Activated B cell treated with CpG ODN at 0.5 μM for 24 hours (primary cell): Measurements from ENCODE around the gene SH2D3A. TPM values are rescaled to one million over a fixed set of nuclear protein-coding genes. Genes with fewer than 3 reads are reported as not detected.

Experiments
- ATAC-seq: fragments of 200-7000 bp; cut with Tn5 transposase; one replicate; pipeline ENCODE4 v1.10.0; 2021; ENCODE audit warnings: low read depth, mild to moderate bottlenecking, moderate library complexity
- CTCF ChIA-PET: fragments of 350-600 bp; sonication (Branson Sonifier 250); formaldehyde crosslinking; loops from one replicate; lab custom pipeline; 2021; ENCODE audit warnings: antibody characterized with exemption; lab: Charles Lee
- POLR2A ChIA-PET: fragments of 350-600 bp; sonication (Branson Sonifier 250); formaldehyde crosslinking; loops from one replicate; lab custom pipeline; 2021; ENCODE audit warnings: antibody characterized with exemption; lab: Charles Lee
- DNase-seq: peaks from one replicate; pipeline ENCODE4 v3.0.0; 2022
- H3K27ac Mint-ChIP-seq: one replicate; pipeline ENCODE4 v1.8.0; 2020; ENCODE audit warnings: mixed read lengths
- H3K27me3 Mint-ChIP-seq: one replicate; pipeline ENCODE4 v1.8.0; 2021; ENCODE audit warnings: mixed read lengths
- H3K36me3 Mint-ChIP-seq: one replicate; pipeline ENCODE4 v1.8.0; 2021; ENCODE audit warnings: low read depth, mixed read lengths
- H3K4me1 Mint-ChIP-seq: one replicate; pipeline ENCODE4 v1.8.0; 2021; ENCODE audit warnings: mixed read lengths
- H3K4me3 Mint-ChIP-seq: one replicate; pipeline ENCODE4 v1.8.0; 2020; ENCODE audit warnings: mild to moderate bottlenecking, mixed read lengths
- H3K9me3 Mint-ChIP-seq: one replicate; pipeline ENCODE4 v1.8.0; 2020; ENCODE audit warnings: mixed read lengths
- intact Hi-C: fragments of 100-400 bp; cut with micrococcal nuclease; formaldehyde crosslinking; loops from one replicate; pipeline ENCODE4 v1.15.1; 2024
- total RNA-seq: library from RNA; stranded (reverse); gene quantifications from 2 replicates; pipeline ENCODE4 v1.2.3, GENCODE V29; 2022
- TF ChIP-seq, protein P1 (sequence below): fragments of 200-600 bp; IDR thresholded peaks from one replicate; pipeline ENCODE4 v1.8.0; 2022; ENCODE audit warnings: antibody characterized with exemption, mild to moderate bottlenecking

Gene SH2D3A
- total RNA-seq, 1 donor from 2014 or later: 22.6 TPM

- Mint-ChIP-seq H3K27me3 (peaks cover 3% of the 10 kb centered on the region), H3K27ac (no peak overlapping the region), H3K9me3 (no peaks in the 10 kb centered on the region), H3K4me1 (peaks cover 11% of the 10 kb centered on the region), H3K4me3 (no peak overlapping the region), H3K36me3 (no peaks in the 10 kb centered on the region)
- CTCF ChIA-PET: no interaction called here
- TF ChIP-seq, protein P1, sequence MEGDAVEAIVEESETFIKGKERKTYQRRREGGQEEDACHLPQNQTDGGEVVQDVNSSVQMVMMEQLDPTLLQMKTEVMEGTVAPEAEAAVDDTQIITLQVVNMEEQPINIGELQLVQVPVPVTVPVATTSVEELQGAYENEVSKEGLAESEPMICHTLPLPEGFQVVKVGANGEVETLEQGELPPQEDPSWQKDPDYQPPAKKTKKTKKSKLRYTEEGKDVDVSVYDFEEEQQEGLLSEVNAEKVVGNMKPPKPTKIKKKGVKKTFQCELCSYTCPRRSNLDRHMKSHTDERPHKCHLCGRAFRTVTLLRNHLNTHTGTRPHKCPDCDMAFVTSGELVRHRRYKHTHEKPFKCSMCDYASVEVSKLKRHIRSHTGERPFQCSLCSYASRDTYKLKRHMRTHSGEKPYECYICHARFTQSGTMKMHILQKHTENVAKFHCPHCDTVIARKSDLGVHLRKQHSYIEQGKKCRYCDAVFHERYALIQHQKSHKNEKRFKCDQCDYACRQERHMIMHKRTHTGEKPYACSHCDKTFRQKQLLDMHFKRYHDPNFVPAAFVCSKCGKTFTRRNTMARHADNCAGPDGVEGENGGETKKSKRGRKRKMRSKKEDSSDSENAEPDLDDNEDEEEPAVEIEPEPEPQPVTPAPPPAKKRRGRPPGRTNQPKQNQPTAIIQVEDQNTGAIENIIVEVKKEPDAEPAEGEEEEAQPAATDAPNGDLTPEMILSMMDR: no peak
- ATAC-seq (no peak), DNase-seq (no peak)
- intact Hi-C loops: no loop called here
- POLR2A ChIA-PET: no interaction called here
These were observed 50.6 kb downstream of the SH2D3A start for GRCh38 chr19:6716610-6716970.

GRCh38 chr19:6714749-6715555 is 52.3 kb downstream of the SH2D3A start:
- DNase-seq (no peak), ATAC-seq (no peak)
- POLR2A ChIA-PET: no interaction called here
- no peaks in the 10 kb centered on the region for H3K9me3 Mint-ChIP-seq
- intact Hi-C loops: no loop called here
- no peak overlapping the region for H3K27ac Mint-ChIP-seq
- H3K27me3 Mint-ChIP-seq: peaks cover 19% of the 10 kb centered on the region
- H3K36me3 Mint-ChIP-seq: no peaks in the 10 kb centered on the region
- CTCF ChIA-PET: interaction anchor here (0.6 to 0.7 kb wide), 2 partner anchors 23 to 111 kb away, joined by 3 read pairs; partner anchors contain the start of gene GPR108
- TF ChIP-seq, protein P1: no peak
- peaks cover 10% of the 10 kb centered on the region for H3K4me1 Mint-ChIP-seq
- no peak overlapping the region for H3K4me3 Mint-ChIP-seq

DNA sequence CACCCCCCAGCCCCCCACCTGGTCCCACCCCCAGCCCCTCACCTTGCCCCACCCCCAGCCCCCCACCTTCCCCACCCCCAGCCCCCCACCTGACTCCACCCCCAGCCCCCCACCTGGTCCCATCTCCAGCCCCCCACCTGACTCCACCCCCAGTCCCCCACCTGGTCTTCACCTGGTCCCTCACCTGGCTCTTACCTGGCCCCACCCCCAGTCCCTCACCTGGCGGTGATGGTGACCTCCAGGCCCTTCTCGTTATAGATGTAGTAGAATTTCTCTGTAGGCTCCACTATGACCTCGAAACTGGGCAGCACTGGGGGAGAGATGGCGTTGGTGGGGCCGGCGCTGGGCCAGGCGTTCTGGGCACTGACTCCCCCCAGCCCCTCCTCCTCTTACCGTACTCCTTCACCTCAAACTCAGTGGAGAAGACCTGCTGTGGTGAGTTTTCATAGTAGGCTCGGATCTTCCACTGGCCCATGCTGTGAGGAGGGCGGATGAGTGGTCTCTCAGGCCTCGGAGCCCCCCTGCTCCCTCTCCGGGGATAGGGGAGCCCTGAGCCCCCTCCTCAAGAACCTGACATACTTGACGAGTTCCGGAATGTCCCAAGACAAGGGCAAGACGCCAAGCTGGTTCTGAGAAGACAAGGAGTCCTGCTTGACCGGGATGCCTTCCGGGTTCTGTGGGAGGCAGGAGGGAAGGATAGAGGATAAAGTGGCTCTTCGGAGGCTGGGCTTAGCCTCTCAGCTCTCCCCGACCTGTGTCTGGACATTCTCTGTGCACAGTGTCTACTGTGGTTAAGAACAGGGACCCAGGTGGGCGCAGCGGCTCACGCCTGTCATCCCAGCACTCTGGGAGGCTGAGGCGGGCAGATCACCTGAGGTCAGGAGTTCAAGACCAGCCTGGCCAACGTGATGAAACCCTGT is 53.2 kb downstream of the SH2D3A start:
- Mint-ChIP-seq H3K27me3 (peaks cover 25% of the 10 kb centered on the region), H3K27ac (no peak overlapping the region), H3K9me3 (no peaks in the 10 kb centered on the region), H3K4me1 (peaks cover 10% of the 10 kb centered on the region), H3K36me3 (no peaks in the 10 kb centered on the region), H3K4me3 (no peak overlapping the region)
- ChIA-PET POLR2A (no interaction called here), CTCF (no interaction called here)
- DNase-seq (no peak), ATAC-seq (no peak)
- TF ChIP-seq, protein P1: no peak
- intact Hi-C loops: no loop called here

GRCh38 chr19:6712692-6713670 is 54.3 kb downstream of the SH2D3A start:
- intact Hi-C loops: no loop called here
- Mint-ChIP-seq H3K9me3 (no peaks in the 10 kb centered on the region), H3K27me3 (peaks cover 29% of the 10 kb centered on the region), H3K4me3 (no peak overlapping the region), H3K4me1 (peaks cover 10% of the 10 kb centered on the region), H3K27ac (no peak overlapping the region), H3K36me3 (no peaks in the 10 kb centered on the region)
- ChIA-PET POLR2A (no interaction called here), CTCF (no interaction called here)
- DNase-seq: no peak
- ATAC-seq: no peak
- TF ChIP-seq, protein P1: no peak
